NCI-H1694 (cell line): Measurements from ENCODE around the gene NUDT3.
"Not testable (repeated sequence)": the region's sequence is repeated elsewhere in the genome, so short reads cannot be mapped to it uniquely, and the experiment has no call there.

Experiments
- DNase-seq: peaks from one replicate; lab custom pipeline; 2025; lab: John Stamatoyannopoulos, UW

Gene NUDT3

DNA sequence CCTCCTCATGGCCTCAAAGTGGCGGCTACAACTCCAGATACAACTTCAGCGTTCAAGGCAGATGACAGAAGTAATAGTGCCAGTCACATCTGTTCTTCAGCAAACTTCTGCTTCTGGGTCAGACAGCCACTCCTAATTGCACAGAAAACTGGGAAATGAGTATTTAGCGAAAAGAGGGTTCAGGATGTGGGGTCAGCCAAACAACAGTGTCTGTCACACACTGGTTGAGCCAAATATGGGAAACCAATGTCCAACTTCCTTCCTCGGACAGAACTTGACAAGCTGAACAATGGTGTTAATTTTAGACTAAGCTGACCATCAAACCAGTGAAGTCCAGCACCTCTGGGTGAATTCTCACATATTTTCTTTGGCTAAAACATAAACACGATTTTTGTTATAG, 22.1 kb downstream of the NUDT3 start:
- no peak for DNase-seq

DNA sequence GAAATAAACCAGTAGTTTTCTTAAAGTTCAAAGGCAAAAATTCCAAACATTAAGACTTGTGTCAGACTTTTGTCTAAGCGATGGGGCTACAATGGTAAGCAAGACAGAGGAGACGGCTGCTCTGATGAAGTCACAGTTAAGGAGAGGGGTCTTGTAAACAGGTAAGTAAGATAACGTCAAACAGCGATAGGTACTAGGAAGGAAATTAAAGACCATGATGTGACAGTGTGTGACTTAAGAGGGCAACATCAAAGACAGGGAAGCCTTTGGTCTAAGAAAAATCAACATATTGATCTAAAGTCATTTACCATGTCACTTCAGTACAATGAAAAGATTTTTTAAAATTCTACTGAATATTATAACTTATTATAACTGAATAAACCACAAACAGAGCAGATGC, 23.1 kb downstream of the NUDT3 start:
- DNase-seq, result no peak

DNA sequence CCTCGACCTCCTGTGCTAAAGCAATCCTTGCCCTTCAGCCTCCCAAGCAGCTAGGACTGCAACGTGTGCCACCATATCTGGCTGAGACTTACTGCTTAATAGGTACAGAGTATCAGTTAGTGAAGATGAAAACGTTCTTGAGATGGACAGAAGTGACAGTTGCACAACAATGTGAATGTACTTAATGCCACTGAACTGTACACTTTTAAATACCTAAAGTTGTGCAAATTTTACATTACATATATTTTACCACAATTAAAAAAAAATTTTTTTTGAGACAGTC, 25.9 kb downstream of the NUDT3 start:
- no peak for DNase-seq

DNA sequence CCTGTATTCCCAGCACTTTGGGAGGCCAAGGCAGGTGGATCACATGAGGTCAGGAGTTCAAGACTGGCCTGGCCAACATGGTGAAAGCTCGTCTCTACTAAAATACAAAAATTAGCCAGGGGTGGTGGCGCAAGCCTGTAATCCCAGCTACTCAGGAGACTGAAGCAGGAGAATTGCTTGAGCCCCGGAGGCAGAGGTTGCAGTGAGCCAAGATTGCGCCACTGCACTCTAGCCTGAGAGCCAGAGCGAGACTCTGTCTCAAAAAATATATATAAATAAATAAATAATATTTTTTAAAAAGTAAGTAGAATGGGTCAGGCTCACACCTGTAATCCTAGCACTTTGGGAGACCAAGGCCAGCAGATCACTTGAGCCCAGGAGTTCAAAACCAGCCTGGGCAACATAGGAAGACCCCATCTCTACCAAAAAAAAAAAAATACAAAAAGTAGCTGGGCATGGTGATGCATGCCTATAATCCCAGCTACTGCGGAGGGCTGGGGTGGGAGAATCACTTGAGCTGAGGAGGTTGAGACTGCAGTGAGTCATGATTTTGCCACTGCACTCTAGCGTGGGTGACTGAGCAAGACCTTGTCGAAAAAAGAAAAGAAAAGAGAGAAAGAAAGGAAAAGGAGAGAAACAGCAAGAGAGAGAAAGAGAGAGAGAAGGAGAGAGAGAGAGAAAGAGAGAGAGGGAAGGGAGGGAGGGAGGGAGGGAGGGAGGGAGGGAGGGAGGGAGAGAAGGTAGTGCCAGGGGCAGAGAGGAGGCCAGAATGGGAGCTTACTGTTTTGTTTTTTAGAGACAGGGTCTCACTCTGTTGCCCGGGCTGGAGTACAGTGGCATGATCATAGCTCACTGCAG, 26.5 kb downstream of the NUDT3 start:
- DNase-seq, result not testable (repeated sequence)

DNA sequence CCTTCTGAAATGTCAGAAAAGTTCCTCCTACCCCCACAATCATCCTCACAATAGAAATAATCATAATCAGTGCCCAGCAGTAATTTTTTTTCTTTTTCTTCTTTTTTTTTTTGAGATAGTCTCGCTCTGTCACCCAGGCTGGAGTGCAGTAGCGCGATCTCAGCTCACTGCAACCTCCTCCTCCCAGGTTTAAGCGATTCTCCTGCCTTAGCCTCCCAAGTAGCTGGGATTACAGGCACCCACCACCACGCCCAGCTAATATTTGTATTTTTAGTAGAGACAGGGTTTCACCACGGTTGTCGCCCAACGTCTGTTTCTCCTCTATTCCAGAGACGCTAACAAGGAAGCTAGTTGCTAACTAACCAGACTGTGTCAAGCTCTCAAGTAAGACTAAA, 28.8 kb downstream of the NUDT3 start:
- DNase-seq, result not testable (repeated sequence)

DNA sequence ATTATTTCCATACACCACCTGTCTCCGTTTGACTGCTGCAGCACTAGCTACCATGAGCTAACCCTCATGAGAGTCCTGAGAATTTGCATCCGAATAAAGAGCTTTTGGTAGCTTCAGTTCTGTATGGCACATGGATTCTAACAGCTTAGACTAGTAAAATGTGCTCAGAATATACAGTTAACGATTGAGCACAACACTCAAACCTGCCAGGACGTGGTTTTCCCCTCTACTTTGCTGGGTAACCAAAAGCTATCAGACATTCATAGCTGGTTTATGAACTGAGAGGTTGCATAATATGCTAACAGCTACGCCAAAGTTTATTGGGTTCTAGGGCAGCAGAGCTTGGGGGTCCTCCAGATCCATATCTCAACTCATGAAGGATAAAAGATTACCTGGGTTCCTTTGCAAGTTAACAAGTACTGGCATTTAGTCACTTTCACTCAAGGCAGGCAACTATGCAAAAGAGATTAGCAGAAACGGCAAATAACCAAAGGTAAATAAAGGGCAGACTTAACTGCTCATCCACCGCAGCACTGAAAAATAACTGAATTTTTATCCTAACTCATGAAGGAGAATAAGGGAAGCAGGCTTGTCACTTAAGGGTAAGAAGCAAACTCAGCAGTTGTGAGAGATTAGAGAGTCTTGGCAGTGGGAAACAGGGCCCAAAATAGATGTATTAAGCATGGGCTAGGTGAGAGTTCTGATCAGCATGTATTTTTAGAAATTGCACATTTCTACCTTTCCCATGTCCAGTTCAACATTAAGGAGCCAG, 29.4 kb downstream of the NUDT3 start:
- no peak for DNase-seq

DNA sequence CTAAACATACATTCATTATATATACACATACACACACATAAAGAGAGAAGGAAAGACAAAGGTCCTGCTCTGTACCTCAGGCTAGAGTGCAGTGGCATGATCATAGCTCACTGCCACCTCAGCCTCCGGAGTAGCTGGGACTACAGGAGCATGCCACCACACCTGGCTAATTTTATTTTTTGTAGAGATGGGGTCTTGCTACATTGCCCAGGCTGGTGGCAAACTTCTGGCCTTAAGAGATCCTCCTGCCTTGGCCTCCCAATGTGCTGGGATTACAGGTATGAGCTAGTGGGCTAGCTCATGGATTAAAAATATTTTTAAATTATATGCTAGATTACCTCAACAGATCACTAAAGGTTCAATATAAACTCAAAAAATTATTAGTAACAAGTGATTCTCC, 30.3 kb downstream of the NUDT3 start:
- DNase-seq, result no peak

DNA sequence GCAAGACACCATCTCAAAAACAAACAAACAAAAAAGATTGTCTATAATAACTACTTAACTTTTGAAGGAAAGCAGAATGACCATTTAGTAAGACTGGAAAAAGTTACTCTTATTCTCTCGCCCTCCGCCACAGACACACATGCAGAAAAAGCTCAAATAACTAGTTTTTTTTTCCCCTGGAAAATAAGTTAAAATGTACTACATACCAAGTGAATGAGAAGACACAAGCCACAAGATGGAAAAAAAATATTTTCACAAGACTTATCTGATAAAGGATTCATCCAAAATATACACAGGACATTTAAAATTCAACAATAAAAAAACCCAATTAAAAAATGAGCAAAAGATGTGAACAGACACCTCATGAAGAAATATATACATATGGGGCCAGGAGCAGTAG, 31.9 kb downstream of the NUDT3 start:
- no peak for DNase-seq

DNA sequence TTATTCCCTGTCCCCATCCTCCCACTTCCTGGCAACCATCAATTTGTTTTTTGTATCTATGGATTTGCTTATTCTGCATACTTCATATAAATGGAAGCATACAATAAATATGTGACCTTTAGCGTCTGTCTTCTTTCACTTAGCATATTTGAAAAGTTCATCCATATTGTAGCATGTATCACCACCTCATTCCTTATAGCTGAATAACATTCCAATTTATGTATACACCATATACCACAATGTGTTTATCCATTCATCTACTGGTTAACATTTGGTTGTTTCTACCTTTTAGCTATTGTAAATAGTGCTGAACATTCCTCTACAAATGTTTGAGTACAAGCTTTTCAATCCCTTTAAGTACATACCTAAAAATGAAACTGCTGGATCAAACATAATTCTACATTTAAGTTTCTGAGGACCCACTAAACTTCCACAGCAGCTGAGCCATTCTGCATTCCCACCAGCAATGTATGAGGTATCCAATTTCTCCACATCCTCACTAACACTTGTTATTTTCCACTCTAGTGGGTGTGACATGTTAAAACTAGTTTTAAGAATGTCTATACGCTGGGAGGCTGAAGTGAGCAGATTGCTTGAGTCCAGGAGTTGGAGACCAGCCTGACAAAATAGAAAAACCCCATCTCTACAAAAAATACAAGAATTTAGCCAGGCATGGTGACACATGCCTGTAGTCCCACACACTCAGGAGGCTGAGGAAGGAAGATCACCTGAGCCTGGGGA, 32.9 kb downstream of the NUDT3 start:
- DNase-seq, result peak; percentile 9

DNA sequence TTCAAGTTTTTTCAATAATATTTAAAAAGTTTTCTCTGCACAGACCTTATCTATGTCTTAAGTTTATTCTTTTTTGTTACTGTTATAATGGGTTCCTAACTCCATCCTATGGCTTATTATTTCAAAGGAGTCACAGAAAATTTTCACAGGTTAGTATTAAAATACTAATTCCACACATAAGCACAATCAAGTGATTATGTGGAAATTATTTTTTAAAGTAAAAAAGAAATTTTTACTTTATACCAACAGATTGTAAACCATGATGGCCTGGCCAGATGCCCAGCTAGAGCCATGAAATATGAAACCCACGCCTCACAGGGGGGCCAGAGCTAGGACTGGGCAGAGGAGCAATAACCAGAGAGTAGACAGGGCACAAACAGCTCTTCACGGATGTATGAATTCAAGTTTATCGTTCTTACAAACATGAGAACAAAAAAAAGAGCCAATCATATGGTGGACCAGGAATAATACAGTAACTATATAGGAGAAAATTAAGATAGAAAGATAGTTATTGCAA, 34.0 kb downstream of the NUDT3 start:
- DNase-seq, result peak; percentile 20

DNA sequence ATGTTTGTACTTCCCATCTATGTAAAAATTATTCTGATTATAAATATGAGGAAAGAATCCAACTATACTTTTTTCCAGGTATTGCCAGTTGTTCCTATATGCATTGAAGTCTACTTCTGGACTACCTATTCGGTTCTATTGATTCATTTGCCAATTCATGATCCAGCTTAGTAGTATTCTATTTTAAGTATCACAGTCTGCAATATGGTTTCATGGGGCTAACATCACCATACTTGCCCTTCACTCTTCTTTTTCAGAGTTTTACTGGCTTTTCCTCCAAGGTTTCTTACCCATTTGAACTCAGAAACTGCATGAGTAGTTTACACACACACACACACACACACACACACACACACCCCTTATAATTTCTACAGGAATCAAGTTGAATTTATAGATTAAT, 34.5 kb downstream of the NUDT3 start:
- DNase-seq, result no peak

DNA sequence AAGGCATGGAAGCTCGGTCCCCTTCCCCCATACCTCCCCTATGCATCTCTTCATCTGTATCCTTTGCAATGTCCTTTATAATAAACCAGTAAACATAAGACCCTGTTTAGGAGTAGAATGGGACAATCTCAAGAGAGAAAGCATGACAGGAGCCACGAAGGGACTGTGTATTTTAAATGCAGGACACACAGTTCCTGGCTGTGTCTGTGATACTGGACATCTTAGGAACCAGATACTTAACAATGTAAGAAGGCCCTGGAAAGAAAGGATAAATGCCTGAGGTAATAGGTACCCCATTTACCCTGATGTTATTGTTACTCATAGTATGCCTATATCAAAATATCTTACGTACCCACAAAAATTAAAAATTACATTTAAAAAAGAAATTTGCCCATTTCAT, 36.6 kb downstream of the NUDT3 start:
- no peak for DNase-seq

DNA sequence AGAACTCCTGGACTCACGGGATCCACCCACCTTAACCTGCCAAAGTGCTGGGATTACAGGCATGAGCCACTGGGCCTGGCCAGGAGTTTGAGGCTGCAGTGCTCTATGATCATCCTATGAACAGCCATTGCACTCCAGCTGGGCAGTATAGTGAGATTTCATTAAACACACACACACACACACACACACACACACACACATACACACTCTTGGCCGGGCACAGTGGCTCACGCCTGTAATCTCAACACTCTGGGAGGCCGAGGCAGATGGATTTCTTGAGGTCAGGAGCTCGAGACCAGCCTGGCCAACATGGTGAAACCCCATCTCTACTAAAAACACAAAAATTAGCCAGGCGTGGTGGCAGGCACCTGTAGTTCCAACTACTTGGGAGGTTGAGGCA, 38.2 kb downstream of the NUDT3 start:
- not testable (repeated sequence) for DNase-seq

DNA sequence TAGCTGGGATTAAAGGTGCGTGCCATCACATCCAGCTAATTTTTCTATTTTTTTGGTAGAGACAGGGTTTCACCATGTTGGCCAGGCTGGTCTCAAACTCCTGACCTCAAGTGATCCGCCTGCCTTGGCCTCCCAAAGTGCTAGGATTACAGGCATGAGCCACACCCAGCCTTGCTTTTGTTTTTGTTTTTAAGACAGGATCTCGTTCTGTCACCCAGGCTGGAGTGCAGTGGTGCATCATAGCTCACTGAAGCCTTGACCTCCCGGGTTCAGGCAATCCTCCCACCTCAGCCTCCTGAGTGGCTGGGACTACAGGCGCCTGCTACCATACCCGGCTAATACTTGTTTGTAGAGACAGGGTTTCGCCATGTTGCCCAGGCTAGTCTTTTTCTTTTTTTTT, 38.9 kb downstream of the NUDT3 start:
- not testable (repeated sequence) for DNase-seq

DNA sequence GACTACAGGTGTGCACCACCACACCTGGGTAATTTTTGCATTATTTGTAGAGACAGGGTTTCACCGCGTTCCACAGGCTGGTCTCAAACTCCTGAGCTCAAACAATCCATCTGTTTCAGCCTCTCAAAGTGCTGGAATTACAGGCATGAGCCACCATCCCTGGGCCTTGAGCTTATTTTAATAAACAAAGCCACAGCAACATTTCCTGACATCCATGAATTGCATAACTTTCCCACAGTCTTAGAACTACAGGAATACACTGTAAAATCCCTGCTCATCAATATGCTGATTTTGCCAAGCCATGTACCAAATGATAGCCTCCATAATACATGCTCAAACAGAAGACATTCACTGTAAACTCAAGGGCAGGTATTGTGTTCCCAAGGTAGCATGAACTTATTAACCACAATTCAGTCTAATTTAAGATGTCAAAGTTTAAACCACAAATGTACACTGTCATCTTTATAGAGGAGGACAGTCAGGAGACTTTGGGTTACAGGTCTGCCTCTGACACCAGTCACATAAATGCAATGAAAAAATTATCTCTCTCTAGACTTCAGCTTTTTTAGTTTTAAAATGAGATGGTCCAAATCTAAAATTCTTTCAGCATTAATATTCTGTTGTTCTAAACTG, 40.0 kb downstream of the NUDT3 start:
- DNase-seq, result no peak

DNA sequence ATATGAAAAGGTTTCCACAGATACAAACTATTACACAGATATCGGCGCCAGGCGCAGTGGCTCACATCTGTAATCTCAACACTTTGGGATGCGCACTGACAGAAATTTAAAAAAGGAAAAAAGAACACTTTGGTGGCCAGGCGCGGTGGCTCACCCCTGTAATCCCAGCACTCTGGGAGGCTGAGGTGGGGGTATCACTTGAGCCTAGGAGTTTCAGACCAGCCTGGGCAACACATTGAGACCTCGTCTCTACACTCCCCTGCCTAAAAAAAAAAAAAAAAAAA, 41.6 kb downstream of the NUDT3 start:
- DNase-seq, result no peak

DNA sequence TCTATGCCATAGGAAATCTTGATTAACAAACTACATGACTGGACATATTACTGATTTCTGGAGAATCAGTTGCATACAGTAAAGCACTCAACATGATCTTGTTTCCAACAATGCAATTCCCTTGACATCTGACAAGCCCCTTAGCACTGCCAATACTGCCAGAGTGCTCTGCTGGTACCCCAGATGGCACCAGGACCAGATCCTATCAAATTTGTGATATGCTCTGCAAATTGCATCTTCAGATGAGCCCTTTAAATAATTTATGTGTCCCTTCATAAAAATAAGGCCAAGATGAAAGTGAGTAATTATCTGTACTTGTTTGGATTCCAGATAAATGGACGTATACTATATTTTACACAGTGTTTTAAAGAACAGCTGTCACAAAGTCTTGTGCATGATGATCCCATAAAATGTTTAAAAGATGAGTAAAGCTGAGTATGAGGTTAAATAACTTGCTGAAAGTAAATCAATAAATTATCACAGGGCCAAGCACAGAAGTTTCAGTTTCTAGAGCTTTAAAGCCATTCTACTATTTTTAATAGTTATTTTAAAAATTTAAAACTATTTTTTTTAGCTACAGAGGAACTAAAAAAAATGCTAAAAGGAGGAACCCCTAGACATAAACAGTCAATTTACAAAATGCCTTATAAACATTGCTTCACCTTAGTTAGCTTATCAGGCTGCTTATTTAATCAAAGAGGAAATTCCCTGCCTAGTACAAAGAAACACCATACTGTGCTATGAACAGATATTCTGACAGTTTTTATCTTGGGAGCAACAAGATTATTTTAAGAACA, 42.1 kb downstream of the NUDT3 start:
- peak; percentile 55 for DNase-seq

DNA sequence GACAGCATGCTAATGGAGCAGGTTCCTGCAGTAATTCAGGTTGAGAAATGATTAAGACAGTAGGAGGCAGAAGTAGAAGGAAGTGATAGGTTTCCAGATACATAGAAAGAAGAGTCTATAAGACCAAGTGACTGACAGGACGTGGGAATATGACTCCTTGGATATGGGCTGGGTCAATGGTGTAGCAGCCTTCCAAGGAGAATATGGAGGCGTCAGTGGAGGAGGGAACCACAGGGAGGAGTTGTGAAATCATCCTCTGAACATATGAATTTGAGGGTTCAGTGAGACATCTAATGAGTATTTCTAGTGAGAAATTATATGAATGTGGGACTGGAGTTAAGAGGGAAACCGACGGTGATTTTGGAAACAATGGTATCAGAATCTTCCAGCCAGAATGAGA, 43.3 kb downstream of the NUDT3 start:
- DNase-seq, result no peak

DNA sequence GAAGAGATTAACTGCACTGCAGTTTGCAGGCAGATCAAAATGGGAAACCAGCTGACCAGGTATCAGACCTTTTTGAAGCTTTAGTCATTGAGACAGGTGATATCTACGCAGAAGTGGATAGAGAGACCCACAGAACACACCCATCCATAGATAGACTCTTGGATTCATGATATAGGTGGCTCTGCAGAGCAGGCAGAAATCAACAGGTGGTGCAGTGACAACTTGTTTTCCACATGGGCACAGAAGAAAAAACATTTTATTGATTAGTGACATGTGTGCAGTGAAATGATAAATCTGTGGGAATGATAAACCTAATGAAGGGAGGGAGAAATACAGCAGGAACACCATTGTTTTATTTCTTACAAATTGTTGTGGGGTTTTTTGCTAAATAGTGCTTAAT, 45.2 kb downstream of the NUDT3 start:
- DNase-seq, result no peak

DNA sequence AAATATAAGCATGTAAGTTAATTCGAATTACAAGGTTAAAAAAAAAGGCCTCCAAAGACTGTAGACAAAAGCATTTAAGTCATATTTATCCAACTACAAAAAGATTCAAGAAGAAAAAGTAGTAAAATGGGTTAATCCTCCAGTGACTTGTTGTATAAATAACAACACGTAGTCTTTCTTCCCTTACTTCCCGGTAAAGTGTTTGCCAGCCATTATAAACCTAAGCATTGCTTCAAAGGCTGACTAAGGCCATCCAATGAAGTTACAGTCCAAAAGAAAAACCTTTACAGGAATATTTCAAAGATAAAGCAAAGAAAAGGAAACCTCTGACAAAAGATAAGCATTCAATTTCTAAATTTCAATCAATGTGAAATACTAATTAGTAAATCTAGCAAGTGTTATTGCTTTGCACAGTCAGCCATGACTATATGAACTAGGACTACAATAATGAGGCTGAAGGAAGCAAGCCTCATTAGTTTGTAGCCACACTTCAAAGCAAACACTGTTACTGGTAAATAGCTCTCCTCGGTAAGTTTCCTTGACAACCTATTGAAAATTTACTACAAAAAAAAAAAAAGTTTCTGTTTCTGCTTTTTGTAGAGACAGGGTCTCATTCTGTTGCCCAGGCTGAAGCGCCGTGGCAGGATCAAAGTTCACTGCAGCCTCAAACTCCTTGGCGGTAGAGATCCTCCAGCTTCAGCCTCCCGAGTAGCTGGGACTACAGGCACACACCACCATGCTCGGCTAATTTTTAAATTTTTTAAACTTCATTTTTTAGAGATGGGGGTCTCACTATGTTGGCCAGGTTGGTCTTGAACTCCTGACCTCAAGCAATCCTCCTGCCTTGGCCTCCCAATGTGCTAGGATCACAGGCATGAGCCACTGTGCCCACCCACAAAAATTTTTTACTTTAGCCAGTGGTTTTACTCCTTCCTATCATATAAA, 46.0 kb downstream of the NUDT3 start:
- DNase-seq, result no peak

DNA sequence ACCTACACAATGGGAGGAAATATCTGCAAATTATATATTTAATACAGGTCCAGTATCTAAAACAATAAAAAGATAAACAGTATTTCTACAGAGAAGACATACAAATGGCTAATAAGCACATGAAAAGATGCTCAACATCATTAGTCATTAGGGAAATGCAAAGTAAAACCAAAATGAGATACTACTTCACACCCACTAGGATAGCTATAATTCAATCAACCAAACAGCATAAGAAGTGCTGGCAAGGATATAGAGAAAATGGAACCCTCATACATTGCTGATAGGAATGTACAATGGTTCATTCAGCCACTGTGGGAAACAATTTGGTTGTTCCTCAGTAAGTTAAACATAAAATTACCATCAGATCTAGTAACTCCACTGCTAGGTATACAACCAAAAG, 48.7 kb downstream of the NUDT3 start:
- no peak for DNase-seq
